Lung microvascular endothelial cell (primary cell): ENCODE data around the gene NLGN1. TPM values are rescaled to one million over a fixed set of nuclear protein-coding genes. Genes with fewer than 3 reads are reported as not detected.
"Not testable (repeated sequence)": the region's sequence is repeated elsewhere in the genome, so short reads cannot be mapped to it uniquely, and the experiment has no call there.

Experiments used
- DNase-seq, 2 donors: peaks; one replicate each; pipeline versions ENCODE4 v3.0.0 to v3.0.0-alpha.2; 2010; ENCODE audit warnings: low read depth in 2 of 2
- total RNA-seq: library from RNA; depleted of rRNA; stranded (reverse); fragments of >200 nt; gene quantifications from 2 replicates; pipeline ENCODE4 v1.2.1, GENCODE V29; 2014

NLGN1 gene
- total RNA-seq, 1 donor from 2014 or later, result 0.20 TPM

GRCh38 chr3:173429527-173429926 is 32.0 kb downstream of the NLGN1 start:
- DNase-seq, result no peak

DNA sequence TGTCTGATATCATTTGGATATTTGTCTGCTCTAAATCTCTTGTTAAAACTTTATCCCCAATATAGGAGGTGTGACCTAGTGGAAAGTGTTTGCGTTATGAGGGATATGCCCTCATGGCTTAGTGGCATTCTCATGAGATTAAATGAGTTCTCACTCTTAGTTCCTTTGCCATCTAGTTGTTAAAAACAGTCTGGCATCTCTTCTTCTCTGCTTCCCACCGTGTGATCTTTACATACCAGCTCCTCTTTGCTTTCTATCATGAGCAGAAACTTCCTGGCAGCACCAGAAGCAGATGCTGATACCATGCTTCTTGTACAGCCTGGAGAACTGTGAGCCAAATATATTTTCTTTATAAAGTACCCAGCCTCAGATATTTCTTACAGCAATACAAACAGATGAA is 33.0 kb downstream of the NLGN1 start:
- no peak for DNase-seq

DNA sequence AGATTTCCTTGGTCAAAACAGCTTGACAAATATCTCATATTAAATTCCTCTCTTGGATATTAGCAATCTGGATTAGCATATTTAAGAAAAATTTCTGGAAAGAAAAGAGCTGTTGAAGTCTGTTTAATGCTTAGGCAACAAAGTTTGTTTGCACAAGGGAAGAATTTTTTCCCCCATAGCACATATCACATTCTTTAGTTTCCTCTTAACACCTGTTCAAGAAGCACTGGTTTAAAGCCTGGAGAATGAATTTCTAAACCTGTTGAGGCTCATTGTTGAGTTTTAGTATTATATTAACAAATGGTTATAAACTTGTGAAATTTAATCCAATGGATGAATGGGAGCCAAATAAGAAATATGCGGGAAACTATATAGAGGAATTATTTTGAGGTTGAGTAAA is 41.5 kb downstream of the NLGN1 start:
- DNase-seq, result no peak

DNA sequence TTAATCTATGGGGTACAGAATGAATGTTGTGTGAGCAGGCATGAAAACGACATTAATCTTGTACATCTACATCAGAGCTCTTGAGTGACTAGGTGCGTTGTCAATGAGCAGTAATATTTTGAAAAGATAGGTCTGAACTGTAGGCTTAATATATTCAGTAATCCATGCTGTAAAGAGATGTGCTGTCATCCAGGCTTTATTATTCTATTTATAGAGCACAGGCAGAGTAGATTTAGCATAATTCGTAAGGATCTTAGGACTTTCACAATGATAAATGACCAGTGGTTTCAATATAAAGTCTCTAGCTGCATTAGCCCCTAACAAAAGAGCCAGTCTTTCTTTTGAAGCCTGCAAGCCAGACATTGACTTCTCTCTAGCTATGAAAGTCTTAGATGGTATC is 43.0 kb downstream of the NLGN1 start:
- no peak for DNase-seq

GRCh38 chr3:173451561-173451960 is 54.0 kb downstream of the NLGN1 start:
- not testable (repeated sequence) for DNase-seq

GRCh38 chr3:173463250-173463649 is 65.7 kb downstream of the NLGN1 start:
- no peak for DNase-seq

- DNase-seq, result peak in 1 of 2 donors; percentile 92
Observed at GRCh38 chr3:173465112-173465511, 67.6 kb downstream of the NLGN1 start.

DNA sequence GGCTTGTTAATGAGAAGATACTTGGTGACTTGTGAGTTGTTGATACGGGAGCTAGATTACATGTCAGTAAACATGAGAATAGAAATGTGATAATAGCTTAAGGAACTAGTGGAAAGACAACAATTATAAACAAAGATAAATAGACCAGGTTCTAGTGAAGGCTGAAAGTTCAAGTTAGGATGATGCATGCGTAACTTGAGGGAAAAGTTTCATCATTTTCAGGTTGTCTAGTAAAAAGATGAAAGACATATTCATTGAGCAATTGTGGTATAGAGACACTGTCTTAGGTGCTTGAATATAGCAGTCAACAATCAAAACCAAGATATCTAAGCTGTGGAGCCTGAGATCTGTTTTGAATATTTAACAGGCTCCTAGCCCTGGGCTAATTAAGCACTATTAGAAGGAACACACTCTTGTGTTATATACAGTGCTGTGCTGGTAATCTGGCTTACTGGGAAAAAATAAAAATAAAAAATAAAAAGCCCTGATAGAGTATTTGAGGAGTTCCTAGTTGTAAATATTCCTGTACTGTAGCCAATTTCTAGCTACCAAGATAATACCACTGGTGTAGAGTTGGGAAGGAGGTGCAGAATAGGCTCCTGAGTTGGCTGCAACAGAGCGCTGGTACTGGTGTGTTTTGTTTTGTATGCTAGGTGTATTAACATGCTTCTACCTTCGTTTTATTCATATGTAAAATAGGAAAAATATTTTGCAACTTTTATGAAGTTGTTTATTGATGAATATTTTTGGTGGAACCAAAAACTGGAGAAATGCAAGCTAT is 68.5 kb downstream of the NLGN1 start:
- no peak for DNase-seq

DNA sequence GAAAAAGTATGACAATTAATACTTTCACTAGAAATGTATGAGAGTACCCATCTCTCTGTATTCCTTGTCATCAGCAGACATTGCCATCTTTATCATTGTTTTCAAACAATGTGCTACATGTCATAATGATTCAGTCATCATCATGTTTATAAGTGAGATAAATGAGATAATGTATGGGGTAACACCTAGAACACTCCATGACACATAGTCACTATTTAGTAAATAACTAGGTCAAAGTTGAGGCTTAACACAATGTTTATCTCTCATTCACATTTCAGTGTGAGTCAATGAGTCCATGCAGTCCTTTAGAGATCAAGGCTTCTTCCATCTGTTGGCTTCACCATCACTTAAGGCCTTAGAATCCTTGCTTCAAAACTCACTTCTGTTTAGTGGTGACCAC is 70.0 kb downstream of the NLGN1 start:
- peak in 1 of 2 donors; percentile 5 for DNase-seq

DNA sequence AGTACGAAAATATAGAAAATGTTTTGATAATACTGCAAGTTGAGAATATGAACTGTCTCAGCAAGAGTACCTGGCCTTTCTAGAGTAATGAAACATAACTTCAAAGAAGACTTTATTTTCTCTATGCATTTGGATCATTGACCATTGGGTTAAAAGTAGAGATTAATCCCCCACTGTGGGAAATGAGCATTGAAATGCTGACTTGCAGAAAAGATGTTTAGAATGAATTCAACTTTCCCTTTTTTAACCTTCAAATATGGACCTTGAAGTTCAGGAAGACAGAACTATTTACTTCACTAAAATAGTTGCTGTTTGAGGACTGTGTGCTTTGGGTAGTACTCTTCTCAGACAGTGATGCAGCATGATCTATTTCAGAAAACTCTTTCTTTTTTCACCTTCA is 75.7 kb downstream of the NLGN1 start:
- no peak for DNase-seq

- DNase-seq, result no peak
Observed at GRCh38 chr3:173479301-173479700, 81.8 kb downstream of the NLGN1 start.

DNA sequence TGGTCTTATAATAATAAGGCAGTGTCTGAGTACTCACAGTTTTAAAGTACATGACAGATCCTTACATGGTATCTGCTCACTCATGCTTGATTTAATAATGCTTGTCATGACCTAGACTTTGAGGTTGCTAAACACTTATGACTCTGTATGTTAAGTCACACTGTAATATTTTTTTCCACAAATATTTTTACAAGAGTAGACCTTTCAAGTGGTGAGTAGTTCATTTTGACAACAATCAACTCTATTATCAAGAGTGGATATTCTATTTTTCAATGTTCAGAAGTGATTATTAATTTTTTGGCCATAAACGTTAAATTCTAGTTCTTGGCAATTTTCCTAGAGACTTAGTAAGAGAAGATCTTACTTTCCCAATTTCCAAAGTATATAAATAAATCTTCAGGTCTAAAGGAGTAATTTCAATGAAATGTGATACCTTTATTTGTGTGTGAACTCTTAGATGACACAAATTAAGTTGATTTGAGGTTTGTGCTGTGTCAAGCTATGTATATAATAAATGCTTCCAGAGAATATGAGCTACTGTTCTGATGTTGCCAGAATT is 104.5 kb downstream of the NLGN1 start:
- DNase-seq, result no peak

GRCh38 chr3:173502983-173503568 is 105.5 kb downstream of the NLGN1 start:
- peak in 1 of 2 donors; percentile 57 for DNase-seq

GRCh38 chr3:173510565-173510964 is 113.0 kb downstream of the NLGN1 start:
- no peak for DNase-seq

DNA sequence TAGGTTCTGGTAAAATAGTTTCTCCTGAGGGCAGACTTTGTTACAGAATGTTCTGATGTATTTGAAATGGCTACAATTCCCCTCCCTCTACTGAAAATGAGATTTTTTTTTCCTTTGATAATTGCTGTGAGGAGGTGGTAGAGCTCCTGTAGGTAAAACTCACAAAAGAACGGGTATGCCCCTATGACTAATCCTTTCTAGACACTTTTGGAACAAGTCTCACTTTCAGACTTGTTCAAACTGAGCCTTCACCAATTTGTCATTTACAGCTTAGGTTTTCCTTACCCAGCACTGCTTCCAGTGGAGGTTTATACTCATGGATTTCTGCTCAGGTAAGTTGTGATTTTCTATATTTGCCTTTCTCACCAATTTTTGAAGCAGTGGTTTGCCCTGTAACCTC is 115.6 kb downstream of the NLGN1 start:
- DNase-seq, result no peak

GRCh38 chr3:173529062-173529711 is 131.6 kb downstream of the NLGN1 start:
- peak; percentile 29 to 30 for DNase-seq

GRCh38 chr3:173531602-173532001 is 134.1 kb downstream of the NLGN1 start:
- no peak for DNase-seq

DNA sequence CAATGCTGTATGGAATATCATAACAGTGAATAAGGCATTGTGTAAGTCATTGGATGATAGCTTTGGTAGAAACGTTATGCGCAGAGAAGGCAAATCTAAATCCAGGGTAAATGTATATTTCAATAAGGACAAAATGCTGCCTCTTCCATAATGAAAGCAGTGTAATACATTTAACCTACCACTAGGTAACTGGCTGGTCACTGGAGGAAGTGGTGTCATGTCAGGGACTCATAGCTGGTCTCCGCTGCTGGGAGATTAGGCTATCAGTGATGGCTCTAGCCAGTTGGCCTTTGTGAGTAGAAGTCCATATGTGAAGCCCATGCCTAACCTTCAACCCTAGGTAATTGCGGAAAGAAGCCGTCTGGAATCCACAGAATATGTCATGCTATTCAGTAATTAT is 140.9 kb downstream of the NLGN1 start:
- DNase-seq, result no peak

DNA sequence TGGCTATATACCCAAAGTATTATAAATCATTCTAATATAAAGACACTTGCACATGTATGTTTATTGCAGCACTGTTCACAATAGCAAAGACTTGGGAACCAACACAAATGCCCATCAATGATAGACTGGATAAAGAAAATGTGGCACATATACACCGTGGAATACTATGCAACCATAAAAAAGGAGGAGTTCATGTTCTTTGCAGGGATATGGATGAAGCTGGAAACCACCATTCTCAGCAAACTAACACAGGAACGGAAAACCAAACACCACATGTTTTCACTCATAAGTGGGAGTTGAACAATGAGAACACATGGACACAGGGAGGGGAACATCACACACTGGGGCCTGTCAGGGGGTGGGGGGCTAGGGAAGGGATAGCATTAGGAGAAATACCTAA is 148.0 kb downstream of the NLGN1 start:
- DNase-seq, result not testable (repeated sequence)

DNA sequence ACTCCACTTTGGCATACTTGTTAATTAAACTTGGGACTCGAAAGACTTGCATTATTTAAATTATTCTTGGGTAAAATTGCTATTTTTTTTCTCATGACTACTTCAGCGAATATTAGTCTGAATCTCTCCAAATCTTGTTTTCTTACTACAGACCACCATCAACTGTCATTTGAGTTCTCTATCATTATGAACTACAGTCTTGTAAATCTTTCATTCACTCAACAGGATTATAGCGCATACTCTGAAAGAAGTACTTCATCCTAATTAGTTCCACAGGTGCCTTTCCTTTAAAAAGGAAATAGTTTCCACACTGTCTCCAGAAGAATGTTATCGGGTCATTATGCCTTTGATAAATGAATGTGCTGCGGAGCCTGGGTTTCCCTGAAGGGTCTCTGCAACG is 149.5 kb downstream of the NLGN1 start:
- no peak for DNase-seq

GRCh38 chr3:173548261-173548660 is 150.7 kb downstream of the NLGN1 start:
- peak in 1 of 2 donors; percentile 23 for DNase-seq

- peak in 1 of 2 donors; percentile 44 for DNase-seq
Observed at GRCh38 chr3:173552526-173552925, 155.0 kb downstream of the NLGN1 start.
